Stimulated activated CD4-positive, alpha-beta T cell treated with anti-CD3 and anti-CD28 coated beads, Interleukin-4, amount 100 ng/mL, for 4 hours (primary cell): ENCODE results near the gene WASHC2C.
"Not testable (repeated sequence)": the region's sequence is repeated elsewhere in the genome, so short reads cannot be mapped to it uniquely, and the experiment has no call there.

ENCODE experiments used
- DNase-seq, 2 experiments: peaks; one replicate each; pipeline ENCODE4 v3.0.0-alpha.2; 2020

Gene WASHC2C, protein sequence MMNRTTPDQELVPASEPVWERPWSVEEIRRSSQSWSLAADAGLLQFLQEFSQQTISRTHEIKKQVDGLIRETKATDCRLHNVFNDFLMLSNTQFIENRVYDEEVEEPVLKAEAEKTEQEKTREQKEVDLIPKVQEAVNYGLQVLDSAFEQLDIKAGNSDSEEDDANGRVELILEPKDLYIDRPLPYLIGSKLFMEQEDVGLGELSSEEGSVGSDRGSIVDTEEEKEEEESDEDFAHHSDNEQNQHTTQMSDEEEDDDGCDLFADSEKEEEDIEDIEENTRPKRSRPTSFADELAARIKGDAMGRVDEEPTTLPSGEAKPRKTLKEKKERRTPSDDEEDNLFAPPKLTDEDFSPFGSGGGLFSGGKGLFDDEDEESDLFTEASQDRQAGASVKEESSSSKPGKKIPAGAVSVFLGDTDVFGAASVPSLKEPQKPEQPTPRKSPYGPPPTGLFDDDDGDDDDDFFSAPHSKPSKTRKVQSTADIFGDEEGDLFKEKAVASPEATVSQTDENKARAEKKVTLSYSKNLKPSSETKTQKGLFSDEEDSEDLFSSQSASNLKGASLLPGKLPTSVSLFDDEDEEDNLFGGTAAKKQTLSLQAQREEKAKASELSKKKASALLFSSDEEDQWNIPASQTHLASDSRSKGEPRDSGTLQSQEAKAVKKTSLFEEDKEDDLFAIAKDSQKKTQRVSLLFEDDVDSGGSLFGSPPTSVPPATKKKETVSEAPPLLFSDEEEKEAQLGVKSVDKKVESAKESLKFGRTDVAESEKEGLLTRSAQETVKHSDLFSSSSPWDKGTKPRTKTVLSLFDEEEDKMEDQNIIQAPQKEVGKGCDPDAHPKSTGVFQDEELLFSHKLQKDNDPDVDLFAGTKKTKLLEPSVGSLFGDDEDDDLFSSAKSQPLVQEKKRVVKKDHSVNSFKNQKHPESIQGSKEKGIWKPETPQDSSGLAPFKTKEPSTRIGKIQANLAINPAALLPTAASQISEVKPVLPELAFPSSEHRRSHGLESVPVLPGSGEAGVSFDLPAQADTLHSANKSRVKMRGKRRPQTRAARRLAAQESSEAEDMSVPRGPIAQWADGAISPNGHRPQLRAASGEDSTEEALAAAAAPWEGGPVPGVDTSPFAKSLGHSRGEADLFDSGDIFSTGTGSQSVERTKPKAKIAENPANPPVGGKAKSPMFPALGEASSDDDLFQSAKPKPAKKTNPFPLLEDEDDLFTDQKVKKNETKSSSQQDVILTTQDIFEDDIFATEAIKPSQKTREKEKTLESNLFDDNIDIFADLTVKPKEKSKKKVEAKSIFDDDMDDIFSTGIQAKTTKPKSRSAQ (N-terminal part only)

DNA sequence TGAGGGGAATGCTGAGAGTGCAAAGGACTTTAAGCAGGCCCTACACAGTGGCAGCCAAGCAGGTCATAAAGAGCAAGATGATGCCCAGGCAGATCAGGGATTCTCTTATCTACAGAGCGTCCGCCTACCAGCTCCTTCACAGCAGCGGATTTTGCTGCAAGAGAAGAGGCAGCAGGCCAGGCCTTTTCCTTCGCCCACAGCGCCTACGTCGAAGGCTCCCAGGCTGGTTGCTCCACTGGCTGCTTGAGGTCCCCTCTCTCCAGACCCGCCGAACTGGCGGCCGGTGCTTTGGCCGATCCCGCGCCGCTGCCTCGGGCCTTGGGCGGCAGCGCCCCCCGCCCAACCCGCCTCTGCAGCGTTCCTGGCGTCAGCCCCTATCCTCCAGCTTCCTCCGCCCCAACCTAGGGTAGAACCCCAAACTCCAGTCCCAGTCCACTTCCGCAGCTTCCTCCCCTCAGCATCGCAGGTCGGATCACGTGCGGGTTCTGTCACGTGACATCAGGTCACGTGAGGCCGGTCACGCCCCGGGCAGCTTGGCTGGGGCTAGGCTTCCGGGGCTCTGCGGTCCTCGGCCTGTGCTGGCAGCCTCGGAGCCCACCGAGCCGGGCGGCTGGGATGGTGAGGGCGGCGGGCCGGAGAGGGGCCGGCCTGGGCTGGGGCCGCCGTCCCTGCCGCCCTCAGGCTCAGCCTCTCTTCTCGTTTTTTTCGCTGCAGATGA is at the start of gene WASHC2C:
Gene WASHC2C (plus strand): TSS at position 564 of the 718 bp plus-strand sequence. CDS start 52 bp downstream, at position 616.
- DNase-seq, result peak; percentile 90 to 92

DNA sequence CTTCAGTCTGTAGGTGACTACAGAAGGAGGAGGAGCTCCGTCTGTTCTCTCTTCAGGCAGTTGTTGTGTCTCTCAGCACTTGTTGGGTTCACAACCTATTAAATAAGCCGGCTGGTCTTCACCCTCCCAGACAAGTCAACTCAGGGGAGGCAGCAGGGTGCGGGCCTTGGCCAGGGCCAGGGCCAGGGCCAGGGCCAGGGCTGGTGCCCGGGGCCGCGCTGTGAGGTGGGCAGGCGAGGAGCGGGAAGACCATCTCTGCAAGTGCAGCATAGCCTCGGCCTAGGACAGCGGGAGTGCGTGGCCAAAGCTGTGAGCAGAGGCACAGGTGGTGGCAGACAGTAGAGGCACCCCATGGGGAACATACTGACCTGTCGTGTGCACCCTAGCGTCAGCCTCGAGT is 48.6 kb upstream of the WASHC2C start:
- not testable (repeated sequence) for DNase-seq

DNA sequence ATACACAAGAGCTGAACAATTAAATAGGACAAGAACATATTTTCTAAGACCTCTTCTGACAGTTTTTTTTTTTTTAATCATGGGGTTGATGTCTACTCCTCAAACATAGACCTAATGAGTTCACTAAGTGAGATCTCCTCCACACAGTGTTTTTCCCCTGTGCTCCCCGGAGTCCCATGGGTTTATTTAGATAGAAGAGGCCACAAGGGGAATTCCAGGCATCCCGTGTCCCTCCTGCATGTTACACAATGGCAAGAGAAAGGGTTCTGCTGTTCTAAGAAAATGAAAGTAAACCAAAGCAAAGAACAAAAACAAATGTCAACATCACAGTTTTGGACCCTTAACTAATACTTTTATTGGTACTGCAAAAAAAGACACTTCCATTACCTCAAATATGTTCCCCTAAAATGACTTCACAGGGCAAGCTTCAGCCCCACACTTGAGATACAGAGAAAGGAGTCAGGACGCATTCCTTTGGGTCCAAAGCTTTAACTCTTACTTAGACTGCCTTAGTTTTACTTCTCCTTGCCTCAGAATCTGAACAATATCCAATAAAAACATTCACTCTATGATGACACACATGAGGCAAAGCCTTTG is 16.8 kb upstream of the WASHC2C start:
- not testable (repeated sequence) for DNase-seq

DNA sequence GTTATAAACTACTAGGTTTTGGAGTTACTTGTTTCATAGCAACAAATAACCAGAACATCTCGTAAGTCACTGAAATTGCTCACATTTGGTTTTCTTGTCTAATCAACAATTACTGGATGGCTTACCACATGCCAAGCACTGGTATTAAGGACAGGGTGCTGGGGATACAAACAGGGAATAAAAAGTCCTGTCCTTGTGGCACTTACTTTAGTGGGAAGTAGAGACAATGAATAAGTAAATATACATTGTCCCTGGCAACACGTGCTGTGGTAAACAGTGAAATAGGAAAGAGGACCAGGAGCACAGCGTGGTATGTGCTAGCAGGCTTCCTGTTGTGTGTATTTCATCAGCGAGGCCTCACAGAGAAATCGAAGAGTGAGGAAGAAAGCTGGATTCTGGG is 15.8 kb upstream of the WASHC2C start:
- not testable (repeated sequence) for DNase-seq

DNA sequence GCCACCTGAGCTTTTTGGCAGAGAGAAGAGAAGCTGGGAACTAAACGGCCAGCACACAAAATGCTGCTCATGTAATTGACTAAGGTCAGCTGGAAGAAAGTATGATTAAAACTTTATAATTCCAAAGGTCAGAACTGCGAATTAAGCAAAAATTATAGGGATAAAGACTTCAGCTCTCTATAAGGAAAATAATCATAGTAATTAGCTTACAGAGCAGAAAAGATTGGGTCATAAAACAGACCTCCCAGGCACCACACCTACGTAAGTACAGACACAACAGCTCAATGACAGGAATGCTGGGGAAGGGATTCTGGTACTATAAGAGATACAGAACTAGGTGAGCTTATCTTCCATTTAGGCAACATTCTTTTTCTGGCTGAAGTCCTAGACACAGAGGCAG is 10.0 kb upstream of the WASHC2C start:
- not testable (repeated sequence) for DNase-seq

DNA sequence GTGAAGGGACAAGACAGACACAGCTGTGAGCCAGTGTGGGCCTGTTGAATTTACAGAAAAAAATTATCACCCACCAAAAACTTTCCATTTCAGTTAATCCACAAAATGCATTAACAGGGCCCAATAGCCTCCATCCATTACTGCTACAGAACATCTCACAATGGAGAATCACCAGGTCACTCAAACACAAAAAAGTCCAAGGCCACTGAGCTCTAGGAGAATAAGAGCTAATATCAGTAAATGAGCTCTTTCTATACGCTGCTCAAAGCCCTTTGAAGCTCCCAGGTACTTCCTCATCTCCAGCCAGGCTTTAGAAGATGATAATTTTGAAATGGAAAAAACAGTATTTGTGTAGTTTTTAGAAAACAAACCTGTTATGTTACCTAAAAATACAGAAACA is 9.4 kb upstream of the WASHC2C start:
- not testable (repeated sequence) for DNase-seq

DNA sequence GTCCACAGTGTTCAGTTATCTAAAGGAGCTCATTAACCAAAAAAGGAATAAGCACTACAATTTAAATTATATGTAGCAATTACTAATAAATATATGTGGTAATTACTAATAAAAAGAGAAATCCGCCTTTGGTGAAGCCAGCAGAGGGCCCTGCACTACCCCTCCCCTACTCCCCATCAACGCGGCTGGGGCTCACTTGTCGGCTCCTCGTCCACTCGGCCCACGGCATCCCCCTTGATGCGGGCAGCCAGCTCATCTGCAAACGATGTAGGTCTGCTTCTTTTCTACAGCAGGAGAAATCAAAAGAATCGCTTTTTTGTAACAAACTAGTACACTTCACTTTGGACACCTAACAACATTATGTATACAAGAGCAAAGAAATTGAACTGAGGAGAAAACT is 5.6 kb upstream of the WASHC2C start:
- not testable (repeated sequence) for DNase-seq

GRCh38 chr10:45723851-45724250 is 3.2 kb upstream of the WASHC2C start:
- not testable (repeated sequence) for DNase-seq

GRCh38 chr10:45727421-45727965 is 427 bp downstream of the WASHC2C start:
- not testable (repeated sequence) for DNase-seq

DNA sequence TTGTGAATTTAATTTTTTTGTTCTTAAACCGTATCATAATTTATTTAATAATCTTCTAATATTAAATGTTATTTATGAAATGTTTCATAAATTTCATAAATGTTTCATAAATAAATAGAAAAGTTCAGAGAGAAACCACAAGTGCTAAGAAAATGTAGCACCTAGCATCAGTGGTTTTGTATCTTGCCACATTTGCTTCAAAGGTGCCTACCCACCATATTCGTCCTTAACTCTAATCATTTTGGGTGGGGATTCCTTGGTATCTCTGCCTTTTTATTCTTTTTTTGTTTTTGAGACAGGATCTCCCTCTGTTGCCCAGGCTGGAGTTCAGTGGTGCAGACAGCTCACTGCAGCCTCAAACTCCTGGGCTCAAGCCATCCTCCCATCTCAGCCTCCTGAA is 7.4 kb downstream of the WASHC2C start:
- DNase-seq, result not testable (repeated sequence)

GRCh38 chr10:45734867-45735266 is 7.8 kb downstream of the WASHC2C start:
- DNase-seq, result not testable (repeated sequence)

DNA sequence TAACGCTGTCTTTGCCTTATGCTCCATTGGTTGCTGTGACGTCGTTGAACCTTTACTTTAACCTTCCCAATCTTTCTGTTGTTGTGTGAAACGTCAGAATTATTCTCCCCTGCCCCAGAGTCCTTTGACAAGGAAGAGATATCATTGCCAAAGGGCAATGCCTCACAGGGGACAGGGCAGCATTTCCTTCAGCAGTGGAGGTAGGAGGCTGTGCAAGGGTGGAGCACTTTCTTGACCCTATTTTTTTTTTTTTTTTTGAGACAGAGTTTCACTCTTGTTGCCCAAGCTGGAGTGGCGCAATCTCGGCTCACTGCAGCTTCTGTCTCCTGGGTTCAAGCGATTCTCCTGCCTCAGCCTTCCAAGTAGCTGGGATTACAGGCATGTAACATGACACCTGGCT is 14.5 kb downstream of the WASHC2C start:
- not testable (repeated sequence) for DNase-seq

GRCh38 chr10:45742014-45742413 is 14.9 kb downstream of the WASHC2C start:
- not testable (repeated sequence) for DNase-seq

GRCh38 chr10:45751141-45751540 is 24.1 kb downstream of the WASHC2C start:
- DNase-seq, result not testable (repeated sequence)

DNA sequence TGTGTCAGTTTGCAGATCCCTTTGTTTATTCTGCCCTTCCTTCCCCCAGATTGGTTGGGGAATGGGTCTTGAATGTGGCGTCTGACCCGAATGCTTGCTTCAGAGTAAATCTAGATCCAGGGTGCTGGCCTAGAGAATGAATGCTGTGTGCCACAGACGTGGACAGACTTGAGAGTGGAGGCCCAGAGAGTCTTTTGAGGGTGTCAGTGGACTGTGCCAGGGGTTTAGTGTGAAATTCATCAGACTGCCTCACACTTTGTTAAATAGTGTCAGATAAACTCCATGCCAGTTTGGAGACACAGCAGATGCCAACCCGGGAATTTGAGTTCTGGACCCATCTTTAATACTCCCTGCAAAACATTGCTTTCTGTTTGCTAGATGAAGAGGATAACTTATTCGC is 25.1 kb downstream of the WASHC2C start:
- DNase-seq, result not testable (repeated sequence)

GRCh38 chr10:45753979-45754495 is 27.0 kb downstream of the WASHC2C start:
- DNase-seq, result not testable (repeated sequence)

DNA sequence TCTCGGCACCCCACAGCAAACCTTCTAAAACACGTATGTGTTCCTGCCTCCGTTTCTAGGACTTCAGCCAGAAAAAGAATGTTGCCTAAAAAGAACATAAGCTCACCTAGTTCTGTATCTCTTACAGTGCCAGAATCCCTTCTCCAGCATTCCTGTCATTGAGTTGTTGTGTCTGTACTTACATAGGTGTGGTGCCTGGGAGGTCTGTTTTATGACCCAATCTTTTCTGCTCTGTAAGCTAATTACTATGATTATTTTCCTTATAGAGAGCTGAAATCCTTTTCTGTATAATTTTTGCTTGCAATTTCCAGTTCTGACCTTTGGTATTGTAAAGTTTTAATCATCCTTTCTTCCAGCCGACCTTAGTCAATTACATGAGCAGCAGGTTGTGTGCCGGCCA is 28.0 kb downstream of the WASHC2C start:
- not testable (repeated sequence) for DNase-seq

DNA sequence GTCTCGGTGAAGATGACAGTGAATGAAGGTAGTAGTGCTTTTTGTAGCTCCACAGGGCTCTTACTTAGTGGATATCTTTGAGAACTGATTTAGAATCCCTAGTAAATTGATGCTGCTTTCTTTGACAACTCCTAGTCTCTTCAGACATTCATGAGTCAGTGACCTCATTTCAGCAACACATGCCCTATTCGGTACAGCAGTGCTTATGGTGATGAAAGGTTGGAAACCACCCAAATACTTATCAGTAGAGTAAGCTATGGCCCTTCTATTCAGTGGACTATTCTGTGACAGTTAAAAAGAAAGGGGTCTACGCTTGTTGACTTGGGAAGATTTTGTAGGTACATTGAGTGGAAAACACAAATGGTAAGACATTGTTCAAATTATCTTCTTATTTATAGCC is 29.0 kb downstream of the WASHC2C start:
- not testable (repeated sequence) for DNase-seq

GRCh38 chr10:45757661-45758396 is 30.8 kb downstream of the WASHC2C start:
- not testable (repeated sequence) for DNase-seq

- not testable (repeated sequence) for DNase-seq
These were observed 34.6 kb downstream of the WASHC2C start for GRCh38 chr10:45761622-45762021.
